Subcutaneous abdominal adipose tissue (tissue), 5 donors: ENCODE results near the gene DGKG.

Source experiments
- H3K27ac ChIP-seq: one replicate; pipeline ENCODE4 v1.7.0; 2013; ENCODE audit warnings: low read depth, mild to moderate bottlenecking, inconsistent platforms, low read length, moderate library complexity
- H3K27me3 ChIP-seq, 5 donors: one replicate each; pipeline ENCODE4 v1.7.0; 2013; ENCODE audit warnings: low read length in 5 of 5, inconsistent platforms in 1 of 5; ENCODE audit not compliant: control insufficient read depth in 5 of 5, insufficient read depth in 4 of 5
- H3K36me3 ChIP-seq, 5 donors: one replicate each; pipeline ENCODE4 v1.7.0; 2013; ENCODE audit warnings: low read length in 5 of 5; ENCODE audit not compliant: control insufficient read depth in 5 of 5, insufficient read depth in 5 of 5
- H3K4me1 ChIP-seq, 5 donors: one replicate each; pipeline ENCODE4 v1.7.0; 2013; ENCODE audit warnings: low read length in 5 of 5, mild to moderate bottlenecking in 3 of 5, moderate library complexity in 1 of 5; ENCODE audit not compliant: control insufficient read depth in 5 of 5, insufficient read depth in 5 of 5
- H3K4me3 ChIP-seq, 5 donors: one replicate each; pipeline ENCODE4 v1.7.0; 2013; ENCODE audit warnings: low read length in 5 of 5, low read depth in 1 of 5
- H3K9ac ChIP-seq, 5 donors: one replicate each; pipeline ENCODE4 v1.7.0; 2013; ENCODE audit warnings: low read length in 5 of 5, mild to moderate bottlenecking in 4 of 5, moderate library complexity in 3 of 5
- H3K9me3 ChIP-seq, 5 donors: one replicate each; pipeline ENCODE4 v1.7.0; 2013; ENCODE audit warnings: low read length in 5 of 5; ENCODE audit not compliant: control insufficient read depth in 5 of 5
- donor health status: healthy.
- donor health status: healthy.
- donor health status: healthy.
- donor health status: healthy.
- donor health status: healthy.

Gene DGKG

GRCh38 chr3:186141790-186142189 lies 220.2 kb downstream of the DGKG start:
- Histone ChIP-seq H3K4me3 (no peak overlapping the region), H3K27ac (no peak overlapping the region), H3K27me3 (no peaks in the 10 kb centered on the region)

DNA sequence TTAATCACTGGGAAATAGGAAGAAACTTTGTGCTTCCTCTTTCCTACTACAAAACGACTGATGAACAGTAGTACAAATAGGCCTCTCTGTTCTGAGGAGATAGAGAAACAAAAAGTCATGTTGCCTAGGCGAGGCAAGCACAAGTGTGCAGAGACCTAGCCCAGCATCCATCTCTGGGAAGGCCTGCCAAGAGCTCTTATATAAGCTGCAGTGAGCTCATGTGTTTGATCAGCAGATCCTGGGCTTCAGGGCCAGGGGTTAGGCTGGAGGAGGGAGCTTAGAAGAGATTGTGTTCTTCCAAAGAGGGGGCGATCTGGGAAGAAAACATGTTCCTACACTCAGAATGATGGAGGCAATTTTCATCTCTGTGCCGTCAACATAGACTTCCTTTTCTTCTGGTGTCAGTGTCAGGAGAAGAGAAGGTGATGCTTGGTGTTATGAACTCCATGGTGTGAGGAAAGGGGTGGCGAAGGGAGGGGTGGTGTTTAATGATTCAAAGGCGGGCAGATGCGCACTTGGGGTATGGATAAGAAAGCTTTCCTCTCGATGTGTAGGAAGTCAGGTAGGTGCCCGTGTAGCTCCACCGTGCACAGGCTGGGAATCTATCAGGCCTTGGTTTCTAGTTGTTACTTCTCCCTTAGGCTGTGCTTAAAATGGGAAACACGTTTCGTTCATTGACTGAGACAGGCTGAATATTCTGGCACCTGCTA lies 223.6 kb downstream of the DGKG start:
- Histone ChIP-seq H3K4me1 (no peaks in the 10 kb centered on the region), H3K4me3 (no peak overlapping the region), H3K36me3 (no peaks in the 10 kb centered on the region), H3K27ac (no peak overlapping the region), H3K27me3 (no peaks in the 10 kb centered on the region), H3K9me3 (no peaks in the 10 kb centered on the region), H3K9ac (no peak overlapping the region)

More at GRCh38 chr3:186141790-186142189, 220.2 kb downstream of the DGKG start:
- H3K9ac ChIP-seq, result no peak overlapping the region
- peaks cover 0 to 1% (median 0%) of the 10 kb centered on the region in 5 donors for H3K4me1 ChIP-seq
- no peaks in the 10 kb centered on the region for H3K9me3 ChIP-seq
- H3K36me3 ChIP-seq, result no peaks in the 10 kb centered on the region

GRCh38 chr3:186137051-186137685 lies 224.9 kb downstream of the DGKG start:
- Histone ChIP-seq H3K27me3 (no peaks in the 10 kb centered on the region), H3K9me3 (no peaks in the 10 kb centered on the region), H3K27ac (no peak overlapping the region), H3K9ac (no peak overlapping the region), H3K4me1 (no peaks in the 10 kb centered on the region), H3K4me3 (no peak overlapping the region), H3K36me3 (no peaks in the 10 kb centered on the region)

GRCh38 chr3:186133980-186134379 lies 228.1 kb downstream of the DGKG start:
- Histone ChIP-seq H3K9me3 (no peaks in the 10 kb centered on the region), H3K9ac (no peak overlapping the region), H3K36me3 (no peaks in the 10 kb centered on the region)

DNA sequence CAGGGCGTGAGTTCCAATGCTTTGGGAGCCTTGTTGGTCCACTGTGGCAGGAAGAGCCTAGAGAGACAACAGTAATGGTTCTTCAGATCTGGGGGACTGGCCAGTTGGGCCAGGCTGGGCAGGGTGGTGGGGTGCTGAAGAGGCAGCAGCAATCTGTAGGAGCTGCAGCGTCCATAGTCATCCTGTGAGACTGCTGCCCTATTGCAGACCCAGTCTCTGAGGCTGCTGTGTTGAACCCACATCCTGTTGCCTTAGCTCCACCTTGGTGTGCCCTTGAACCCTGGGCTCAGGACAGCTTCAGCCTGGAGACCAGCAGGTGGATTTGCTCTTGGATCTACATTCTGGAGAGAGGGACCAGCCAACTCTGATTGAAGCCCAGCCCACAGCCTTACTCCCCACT lies 229.5 kb downstream of the DGKG start:
- Histone ChIP-seq H3K36me3 (no peaks in the 10 kb centered on the region), H3K27ac (no peak overlapping the region), H3K27me3 (no peaks in the 10 kb centered on the region), H3K9ac (no peak overlapping the region), H3K4me3 (no peak overlapping the region), H3K9me3 (no peaks in the 10 kb centered on the region), H3K4me1 (no peaks in the 10 kb centered on the region)

More at GRCh38 chr3:186133980-186134379, 228.1 kb downstream of the DGKG start:
- no peak overlapping the region for H3K4me3 ChIP-seq
- H3K27me3 ChIP-seq, result no peaks in the 10 kb centered on the region
- H3K27ac ChIP-seq, result no peak overlapping the region
- H3K4me1 ChIP-seq, result no peaks in the 10 kb centered on the region

DNA sequence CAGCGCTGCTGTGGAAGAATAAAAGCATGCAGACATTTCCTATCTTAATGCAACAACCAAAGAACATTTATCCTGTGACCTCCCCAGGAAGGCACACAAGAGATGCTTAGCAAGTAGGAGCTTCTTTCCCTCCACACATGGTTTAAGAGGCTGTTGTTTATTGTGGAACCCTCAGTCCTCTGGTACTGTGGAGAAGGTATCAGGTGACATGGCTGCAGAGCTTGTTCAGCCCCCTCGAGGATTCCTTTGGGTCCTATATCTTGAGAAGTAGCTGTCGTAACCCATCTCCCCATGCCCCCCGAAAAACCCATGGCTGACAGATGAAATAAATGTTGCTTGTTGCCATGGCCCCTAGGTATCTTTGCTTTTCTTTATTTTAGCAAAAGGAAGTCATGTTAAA lies 232.8 kb downstream of the DGKG start:
- H3K4me3 ChIP-seq, result no peak overlapping the region
- no peak overlapping the region for H3K9ac ChIP-seq
- H3K9me3 ChIP-seq, result no peaks in the 10 kb centered on the region
- no peak overlapping the region for H3K27ac ChIP-seq
- no peaks in the 10 kb centered on the region for H3K36me3 ChIP-seq
- no peaks in the 10 kb centered on the region for H3K4me1 ChIP-seq
- H3K27me3 ChIP-seq, result peaks cover 0 to 2% (median 0%) of the 10 kb centered on the region in 5 donors

DNA sequence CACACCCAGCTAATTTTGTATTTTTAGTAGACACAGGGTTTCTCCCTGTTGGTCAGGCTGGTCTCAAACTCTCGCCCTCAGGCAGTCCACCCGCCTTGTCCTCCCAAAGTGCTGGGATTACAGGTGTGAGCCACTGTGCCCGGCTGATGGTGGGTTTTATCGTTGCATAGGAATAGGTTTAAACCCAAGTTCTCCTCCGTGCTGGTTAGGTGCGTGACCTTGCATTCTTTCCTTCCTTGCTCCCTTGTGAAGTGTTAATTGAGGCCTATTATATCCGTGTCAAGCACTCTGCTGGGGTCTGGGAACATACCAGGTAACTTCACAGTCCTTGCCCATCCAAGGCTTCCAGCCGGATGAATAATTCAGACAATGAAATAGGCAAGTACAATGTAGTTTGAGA lies 233.9 kb downstream of the DGKG start:
- no peaks in the 10 kb centered on the region for H3K9me3 ChIP-seq
- no peaks in the 10 kb centered on the region for H3K4me1 ChIP-seq
- H3K27ac ChIP-seq, result no peak overlapping the region
- H3K4me3 ChIP-seq, result no peak overlapping the region
- H3K27me3 ChIP-seq, result peaks cover 0 to 4% (median 0%) of the 10 kb centered on the region in 5 donors
- H3K9ac ChIP-seq, result no peak overlapping the region
- no peaks in the 10 kb centered on the region for H3K36me3 ChIP-seq

DNA sequence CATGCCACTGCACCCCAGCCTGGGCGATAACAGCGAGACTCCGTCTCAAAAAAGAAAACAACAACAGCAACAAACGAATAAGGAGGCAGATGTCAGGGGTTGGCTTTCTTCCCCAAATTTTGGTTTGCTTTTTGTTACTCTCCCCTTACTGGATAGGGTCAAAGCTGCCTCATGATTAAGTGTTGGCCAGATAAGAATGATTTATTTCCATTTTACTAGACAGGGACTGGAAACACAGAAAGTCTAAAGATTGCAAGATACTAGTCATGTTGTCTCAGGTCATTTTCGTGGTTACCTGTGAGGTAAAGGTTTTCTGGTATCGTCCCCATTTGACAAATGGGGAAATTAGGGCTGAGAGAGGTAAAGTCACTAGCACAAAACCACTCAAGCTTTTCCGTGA lies 234.6 kb downstream of the DGKG start:
- no peak overlapping the region for H3K27ac ChIP-seq
- no peak overlapping the region for H3K9ac ChIP-seq
- H3K4me1 ChIP-seq, result no peaks in the 10 kb centered on the region
- H3K4me3 ChIP-seq, result no peak overlapping the region
- peaks cover 0 to 4% (median 0%) of the 10 kb centered on the region in 5 donors for H3K27me3 ChIP-seq
- H3K9me3 ChIP-seq, result no peaks in the 10 kb centered on the region
- no peaks in the 10 kb centered on the region for H3K36me3 ChIP-seq

- H3K4me3 ChIP-seq, result no peak overlapping the region
- H3K9ac ChIP-seq, result no peak overlapping the region
- no peaks in the 10 kb centered on the region for H3K36me3 ChIP-seq
- H3K27me3 ChIP-seq, result peaks cover 0 to 5% (median 5%) of the 10 kb centered on the region in 5 donors
- H3K4me1 ChIP-seq, result no peaks in the 10 kb centered on the region
- H3K27ac ChIP-seq, result no peak overlapping the region
- H3K9me3 ChIP-seq, result no peaks in the 10 kb centered on the region
These were observed 236.9 kb downstream of the DGKG start for GRCh38 chr3:186125118-186125517.

GRCh38 chr3:186124592-186124991 lies 237.4 kb downstream of the DGKG start:
- H3K9me3 ChIP-seq, result no peaks in the 10 kb centered on the region
- H3K4me1 ChIP-seq, result no peaks in the 10 kb centered on the region
- peaks cover 0 to 10% (median 5%) of the 10 kb centered on the region in 5 donors for H3K27me3 ChIP-seq
- no peak overlapping the region for H3K27ac ChIP-seq
- H3K4me3 ChIP-seq, result no peak overlapping the region
- no peaks in the 10 kb centered on the region for H3K36me3 ChIP-seq
- no peak overlapping the region for H3K9ac ChIP-seq
